Smooth muscle cell of the brain vasculature (primary cell): ENCODE results near the gene KIF7.

Experiments used
- DNase-seq: peaks from one replicate; pipeline ENCODE4 v3.0.0-alpha.2; 2012; ENCODE audit warnings: low read depth, low spot score

The KIF7 gene

DNA sequence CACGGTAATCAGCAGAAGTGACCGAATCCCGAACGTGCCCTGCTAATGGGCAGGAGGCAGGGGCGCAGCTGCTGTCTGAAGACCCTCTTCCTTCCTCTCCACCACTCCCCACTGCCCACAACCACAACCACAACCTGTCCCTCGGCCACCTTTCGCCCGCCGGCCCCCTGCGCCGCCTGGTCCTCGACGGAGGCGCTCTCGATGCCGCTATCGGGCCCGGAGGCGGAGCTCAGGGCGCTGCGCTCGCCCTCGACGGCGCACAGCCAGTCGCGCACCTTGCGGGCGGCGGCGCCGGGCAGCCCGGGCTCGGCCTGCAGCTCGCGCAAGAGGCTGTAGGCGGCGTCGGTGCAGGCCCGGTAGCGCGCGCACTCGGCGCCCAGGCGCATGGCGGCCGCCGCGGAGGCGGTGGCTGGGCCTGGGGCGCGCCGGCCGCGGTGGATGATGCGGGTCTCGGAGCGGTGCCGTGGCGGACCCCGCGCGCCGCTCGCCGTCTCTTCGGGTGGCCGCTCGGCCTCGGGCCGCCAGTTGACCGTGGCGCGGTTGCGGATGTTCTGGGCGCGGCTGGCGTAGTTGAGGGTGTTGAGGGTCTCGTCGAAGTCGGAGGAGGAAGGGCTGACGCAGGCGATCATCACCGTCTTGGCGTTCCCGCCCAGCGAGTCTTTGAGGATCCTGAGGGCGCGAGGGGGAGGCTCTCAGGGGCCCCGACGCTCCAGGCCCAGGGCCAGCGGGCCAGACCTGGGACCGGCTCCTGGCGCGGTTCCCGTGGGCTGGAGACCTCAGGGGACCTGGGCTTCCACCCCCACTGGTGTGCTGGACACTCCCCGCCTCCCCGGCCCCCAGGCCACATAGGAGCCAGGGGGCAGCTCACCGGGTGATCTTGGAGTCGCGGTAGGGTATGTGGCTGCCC is 6.9 kb downstream of the KIF7 start:
- DNase-seq: no peak

GRCh38 chr15:89647191-89647851 is 7.9 kb downstream of the KIF7 start:
- DNase-seq: no peak

DNA sequence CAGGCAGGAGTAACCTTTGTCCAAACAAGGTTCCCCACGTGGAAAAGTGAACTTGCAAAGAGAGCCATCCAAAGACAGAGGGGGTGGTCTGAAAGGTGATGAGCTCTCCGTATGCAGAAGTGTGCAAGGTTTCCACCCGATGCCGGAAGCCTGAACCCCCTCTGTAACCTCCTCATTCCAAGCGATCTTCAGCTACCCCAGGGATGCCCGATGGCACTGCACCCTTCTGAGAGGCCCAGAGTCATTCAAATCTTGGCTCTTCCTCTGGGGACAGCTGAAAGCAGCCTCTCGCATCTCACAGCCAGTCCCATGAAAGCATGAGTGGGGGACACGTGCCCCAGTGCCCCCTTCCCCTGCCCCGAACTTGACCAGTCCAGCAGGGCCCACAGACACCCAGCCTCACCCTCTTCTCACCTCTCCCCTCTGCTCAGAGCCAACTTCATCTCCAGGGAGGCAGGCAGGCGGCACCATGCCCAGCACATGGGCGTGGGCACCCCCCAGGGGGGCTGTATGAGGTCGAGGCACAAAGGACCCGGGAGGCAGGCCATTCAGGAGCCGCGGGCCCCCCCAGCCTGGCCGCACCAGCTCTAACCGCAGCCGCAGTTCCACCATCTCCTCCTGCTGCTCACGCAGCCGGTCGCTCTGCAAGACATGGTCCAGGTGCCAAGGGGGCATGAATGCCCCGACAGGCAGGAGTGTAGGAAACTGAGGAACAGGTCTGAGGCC is 8.7 kb downstream of the KIF7 start:
- no peak for DNase-seq

GRCh38 chr15:89645680-89646079 is 9.6 kb downstream of the KIF7 start:
- DNase-seq: no peak

DNA sequence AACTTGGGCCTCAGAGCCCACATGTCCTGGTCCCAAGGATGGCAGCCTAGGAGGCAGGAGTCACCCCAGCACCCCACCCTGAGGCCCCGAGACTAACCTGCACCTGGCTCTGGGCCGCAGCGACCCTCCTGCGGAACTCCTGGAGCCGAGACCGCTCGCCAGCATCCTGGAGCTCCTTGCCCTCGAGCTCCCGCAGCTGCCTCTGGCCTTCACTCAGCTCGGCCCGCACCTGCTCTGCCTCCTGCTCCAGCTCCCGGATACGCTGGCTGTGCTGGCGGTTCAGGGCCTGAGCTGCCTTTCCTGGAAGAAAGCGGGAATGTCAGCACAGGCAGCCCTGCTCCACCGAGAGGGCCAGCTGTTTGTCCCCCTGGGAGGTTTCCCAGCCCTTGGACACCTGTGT is 13.2 kb downstream of the KIF7 start:
- DNase-seq: no peak

- DNase-seq: no peak
Observed at GRCh38 chr15:89641053-89641452, 14.2 kb downstream of the KIF7 start.

GRCh38 chr15:89640245-89640644 is 15.0 kb downstream of the KIF7 start:
- DNase-seq: no peak

- DNase-seq: no peak
Observed at GRCh38 chr15:89633585-89633984, 21.7 kb downstream of the KIF7 start.

DNA sequence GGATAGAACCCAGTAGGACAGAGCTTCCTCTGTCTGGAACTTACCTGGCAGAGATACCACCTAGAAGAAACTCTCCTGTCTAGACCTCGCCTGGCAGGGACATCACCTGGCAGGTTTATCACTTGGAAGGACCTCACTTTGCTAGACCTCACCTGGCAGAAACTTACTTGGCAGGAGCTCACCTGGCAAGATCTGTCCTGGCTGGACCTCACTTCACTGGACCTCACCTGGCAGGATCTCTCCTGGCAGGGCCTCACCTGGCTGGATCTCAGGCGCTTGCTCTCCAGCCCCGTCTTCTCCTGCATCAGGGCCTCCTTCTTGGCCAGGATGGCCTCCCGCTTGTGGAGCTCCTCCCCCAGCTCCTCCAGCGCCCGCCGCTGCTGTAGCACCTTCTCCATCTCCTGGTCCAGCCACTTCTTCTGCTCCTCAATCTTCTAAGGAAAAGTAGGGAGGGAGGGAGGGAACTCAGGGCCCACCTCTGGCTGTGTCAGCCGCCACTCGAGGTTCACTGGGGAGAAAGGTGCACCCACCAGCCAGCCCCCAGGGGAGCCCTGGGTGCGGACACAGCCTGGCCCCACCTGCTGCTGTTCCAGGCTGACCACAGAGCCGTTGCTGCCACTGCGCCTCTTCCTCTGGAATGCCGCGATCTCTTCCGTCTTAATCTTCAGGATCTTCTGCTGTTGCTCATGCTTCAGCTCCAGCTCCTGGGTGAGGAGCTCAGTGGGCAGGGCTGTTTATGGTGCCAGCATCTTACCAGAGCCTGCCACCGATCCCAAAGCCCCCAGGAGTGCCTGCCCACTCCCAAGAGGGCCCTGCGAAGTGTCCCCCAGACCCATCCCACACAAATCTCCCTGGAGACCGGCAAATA is 22.5 kb downstream of the KIF7 start:
- no peak for DNase-seq

DNA sequence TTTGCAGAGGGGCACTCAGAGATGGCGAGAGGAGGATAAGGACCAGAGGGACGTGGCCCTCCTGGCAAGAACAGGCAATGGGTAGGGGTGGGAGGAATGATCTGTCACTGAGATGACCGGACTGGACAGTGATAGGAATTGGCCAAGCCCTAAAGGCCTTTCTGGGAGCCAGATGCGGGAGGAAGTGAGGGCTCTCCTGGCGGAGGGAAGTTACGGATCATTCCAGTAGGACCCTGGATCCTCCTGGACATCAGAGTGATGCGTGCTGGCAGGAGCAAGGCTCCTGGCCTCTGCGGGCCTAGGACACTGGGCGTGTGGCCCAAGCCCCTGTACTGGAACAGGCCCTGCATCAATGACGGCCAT is 23.4 kb downstream of the KIF7 start:
- no peak for DNase-seq

DNA sequence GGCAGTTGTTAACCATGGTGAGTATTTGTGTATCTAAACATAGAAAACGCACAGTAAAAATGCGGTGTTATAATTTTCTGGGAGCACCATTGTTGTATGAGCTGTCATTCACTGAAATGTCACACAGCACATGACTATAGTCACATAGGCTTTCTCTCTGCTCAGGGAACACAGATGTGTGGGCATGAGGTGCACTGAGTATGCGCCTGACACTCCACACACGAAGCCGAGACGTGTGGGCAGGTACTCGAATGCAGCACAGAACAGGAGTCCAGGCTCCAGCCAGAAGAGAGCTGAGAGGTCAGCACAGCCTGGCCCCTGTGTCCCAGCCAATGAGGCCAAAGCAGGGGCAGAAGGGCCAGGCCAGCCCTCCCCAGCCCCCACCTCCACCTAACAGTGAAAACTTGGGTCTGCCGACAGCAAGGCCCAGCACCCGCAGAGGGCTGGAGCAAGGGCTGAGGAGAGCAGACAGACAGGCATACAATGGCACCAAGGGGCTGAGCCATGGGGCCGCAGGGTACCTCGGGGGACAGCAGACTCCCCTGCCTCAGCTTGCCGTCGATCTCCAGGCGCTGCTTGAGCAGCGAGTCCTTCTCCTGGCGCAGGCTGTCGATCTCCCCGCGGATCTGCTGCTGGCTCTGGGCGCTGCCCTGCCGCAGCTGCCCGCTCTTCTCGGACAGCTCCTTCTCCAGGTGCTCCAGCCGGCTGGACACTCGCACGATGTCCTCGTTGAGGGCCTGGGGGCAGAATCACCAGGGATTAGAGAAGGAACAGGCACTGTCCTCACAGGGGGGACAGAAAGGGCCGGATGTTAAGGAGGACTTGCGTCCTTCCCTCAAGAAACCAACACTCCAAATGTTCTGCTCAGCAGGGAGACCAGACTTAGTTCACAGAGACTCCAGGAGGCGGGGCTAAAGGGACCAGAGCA is 24.0 kb downstream of the KIF7 start:
- no peak for DNase-seq

GRCh38 chr15:89630260-89630659 is 25.0 kb downstream of the KIF7 start:
- no peak for DNase-seq

- no peak for DNase-seq
Observed at GRCh38 chr15:89629829-89630228, 25.4 kb downstream of the KIF7 start.

- DNase-seq: no peak
Observed at GRCh38 chr15:89628806-89629715, 26.2 kb downstream of the KIF7 start.

DNA sequence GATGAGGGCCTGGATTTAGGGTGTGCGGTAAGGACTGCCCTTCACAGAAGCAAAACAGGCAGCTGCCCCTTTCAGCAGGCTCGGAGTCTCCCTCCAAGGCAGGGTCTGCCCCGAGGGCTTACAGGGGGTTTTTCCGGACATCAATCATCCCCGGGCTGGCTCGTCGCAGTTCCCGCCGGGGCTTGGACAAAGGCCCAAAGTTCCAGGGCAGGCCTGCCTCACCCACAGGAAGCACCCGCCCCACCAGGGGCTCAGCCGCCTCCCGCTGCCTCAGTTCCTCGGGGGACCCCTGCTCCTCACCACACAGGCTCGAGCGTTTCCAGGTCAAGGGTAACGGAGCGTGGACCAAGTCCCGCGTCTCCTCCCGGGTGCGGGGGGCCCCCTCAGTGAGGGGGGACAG is 27.0 kb downstream of the KIF7 start:
- no peak for DNase-seq

DNA sequence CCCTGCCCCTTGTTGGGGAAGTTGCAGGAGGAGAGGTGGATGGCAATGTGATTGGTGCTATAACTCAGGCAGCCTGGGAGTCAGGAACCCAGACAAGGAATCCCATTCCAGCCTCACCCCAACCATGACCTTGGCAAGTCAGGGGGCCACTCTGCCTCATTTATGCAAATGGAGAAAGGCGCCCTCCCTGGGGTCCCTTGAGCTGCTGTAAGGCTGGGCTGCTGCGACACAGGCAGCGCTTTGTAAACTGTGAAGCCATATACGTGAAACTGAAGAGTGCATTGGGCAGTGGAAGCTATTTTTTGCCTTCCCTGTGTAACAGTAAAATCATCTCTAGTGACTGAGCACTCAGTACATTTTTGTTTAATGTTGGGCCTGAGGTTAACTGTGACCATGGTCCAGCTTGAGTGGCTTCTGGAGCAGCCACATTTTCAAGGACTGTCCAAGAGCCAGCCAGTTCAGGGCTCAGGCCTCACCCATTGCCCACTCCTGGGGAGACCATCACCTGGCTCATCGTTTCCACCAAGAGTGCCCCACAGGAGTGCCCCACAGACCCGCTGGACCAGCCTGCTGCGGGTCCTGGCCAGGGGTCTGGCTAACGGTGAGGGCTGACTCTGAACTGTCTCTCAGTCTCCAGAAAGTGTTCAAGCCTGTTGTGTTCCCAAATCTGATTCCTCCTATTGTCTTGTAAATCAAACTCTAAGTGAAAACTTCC is 27.9 kb downstream of the KIF7 start:
- DNase-seq: no peak

- no peak for DNase-seq
Observed at GRCh38 chr15:89625716-89626115, 29.6 kb downstream of the KIF7 start.

GRCh38 chr15:89623165-89623564 is 32.1 kb downstream of the KIF7 start:
- DNase-seq: no peak

DNA sequence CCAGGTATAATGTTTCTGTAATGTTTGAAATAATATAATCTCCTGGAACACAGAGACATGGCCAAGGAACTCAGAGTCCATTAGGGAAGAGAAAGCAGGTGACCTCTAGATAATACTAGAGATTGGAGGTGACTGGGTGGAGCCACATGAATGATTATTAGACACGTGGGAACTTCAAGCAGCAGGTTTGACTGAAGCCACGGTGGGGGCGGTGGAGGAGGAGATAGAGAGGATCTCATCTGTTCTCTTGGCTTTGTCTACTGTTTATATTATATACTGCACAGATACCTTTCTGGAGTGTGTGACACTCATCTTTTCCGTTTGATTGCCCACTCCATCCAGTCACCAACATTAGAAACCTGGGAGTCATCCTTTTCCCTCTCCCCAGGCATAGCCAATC is 33.7 kb downstream of the KIF7 start:
- no peak for DNase-seq
